DMS 273 (cell line): Measurements from ENCODE around the gene DGKD.

ENCODE experiments used
- DNase-seq: peaks from one replicate; lab custom pipeline; 2025; ENCODE audit not compliant: unreplicated experiment; lab: John Stamatoyannopoulos, UW

DGKD gene

GRCh38 chr2:233423552-233423860 lies 69.2 kb downstream of the DGKD start:
- DNase-seq, result no peak

- DNase-seq, result no peak
These were observed 70.1 kb downstream of the DGKD start for GRCh38 chr2:233424154-233424951.

- no peak for DNase-seq
These were observed 72.5 kb downstream of the DGKD start for GRCh38 chr2:233426619-233427342.

- DNase-seq, result no peak
These were observed 73.7 kb downstream of the DGKD start for GRCh38 chr2:233428008-233428407.

GRCh38 chr2:233428438-233428837 lies 74.1 kb downstream of the DGKD start:
- no peak for DNase-seq

GRCh38 chr2:233429175-233429897 lies 75.0 kb downstream of the DGKD start:
- DNase-seq, result no peak

GRCh38 chr2:233430081-233430480 lies 75.8 kb downstream of the DGKD start:
- DNase-seq, result no peak

- DNase-seq, result no peak
These were observed 76.4 kb downstream of the DGKD start for GRCh38 chr2:233430651-233431050.

- DNase-seq, result no peak
These were observed 78.7 kb downstream of the DGKD start for GRCh38 chr2:233433029-233433428.

- no peak for DNase-seq
These were observed 79.5 kb downstream of the DGKD start for GRCh38 chr2:233433794-233434193.

- no peak for DNase-seq
These were observed 80.5 kb downstream of the DGKD start for GRCh38 chr2:233434666-233435330.

- no peak for DNase-seq
These were observed 81.3 kb downstream of the DGKD start for GRCh38 chr2:233435436-233436190.

GRCh38 chr2:233436191-233436581 lies 81.9 kb downstream of the DGKD start:
- DNase-seq, result no peak

GRCh38 chr2:233436691-233437438 lies 82.6 kb downstream of the DGKD start:
- no peak for DNase-seq

- no peak for DNase-seq
These were observed 83.2 kb downstream of the DGKD start for GRCh38 chr2:233437439-233437955.

- no peak for DNase-seq
These were observed 84.4 kb downstream of the DGKD start for GRCh38 chr2:233438573-233439147.

GRCh38 chr2:233439191-233439590 lies 84.9 kb downstream of the DGKD start:
- DNase-seq, result no peak

- DNase-seq, result no peak
These were observed 86.0 kb downstream of the DGKD start for GRCh38 chr2:233440314-233440713.

- no peak for DNase-seq
These were observed 86.4 kb downstream of the DGKD start for GRCh38 chr2:233440714-233441113.
